GM19438 (cell line): ENCODE measurements around the gene ACOT7.
"Not testable (repeated sequence)": the region's sequence is repeated elsewhere in the genome, so short reads cannot be mapped to it uniquely, and the experiment has no call there.

Experiments
- ATAC-seq: cut with Tn5 transposase; IDR thresholded peaks from one replicate; pipeline ENCODE4 v1.9.1; 2021; ENCODE audit warnings: low read depth; ENCODE audit not compliant: unreplicated experiment

The ACOT7 gene

DNA sequence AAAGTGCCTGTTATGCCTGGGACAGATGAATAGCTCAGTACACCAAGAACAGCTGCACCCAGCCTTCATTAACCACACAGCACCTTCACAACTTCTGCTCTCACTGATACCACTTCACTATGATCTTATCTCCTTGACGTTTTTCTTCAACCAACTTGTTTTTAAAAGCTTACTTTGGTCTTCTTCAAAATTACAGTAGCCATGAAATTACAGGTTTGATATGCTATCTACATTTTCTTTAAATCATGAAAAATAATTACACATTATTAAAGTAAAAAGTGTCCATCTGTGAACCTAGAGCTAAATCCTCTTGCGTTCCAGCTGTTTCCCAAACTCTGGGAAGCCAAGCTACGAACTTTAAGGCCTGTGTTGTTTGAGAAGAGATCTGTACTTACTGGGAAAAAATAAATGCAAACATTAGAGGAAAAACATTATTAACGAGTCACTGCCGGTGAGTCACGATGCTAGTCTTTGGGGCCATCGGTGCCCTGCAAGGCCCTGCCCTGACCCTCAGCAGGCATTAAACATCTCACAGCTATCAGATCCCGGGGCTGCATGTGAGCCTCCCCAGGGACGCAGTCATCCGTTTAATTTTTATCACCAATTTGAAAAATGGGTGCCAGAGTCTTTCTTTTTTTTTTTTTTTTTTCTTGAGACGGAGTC lies 76.3 kb downstream of the ACOT7 start:
- ATAC-seq, result no peak

DNA sequence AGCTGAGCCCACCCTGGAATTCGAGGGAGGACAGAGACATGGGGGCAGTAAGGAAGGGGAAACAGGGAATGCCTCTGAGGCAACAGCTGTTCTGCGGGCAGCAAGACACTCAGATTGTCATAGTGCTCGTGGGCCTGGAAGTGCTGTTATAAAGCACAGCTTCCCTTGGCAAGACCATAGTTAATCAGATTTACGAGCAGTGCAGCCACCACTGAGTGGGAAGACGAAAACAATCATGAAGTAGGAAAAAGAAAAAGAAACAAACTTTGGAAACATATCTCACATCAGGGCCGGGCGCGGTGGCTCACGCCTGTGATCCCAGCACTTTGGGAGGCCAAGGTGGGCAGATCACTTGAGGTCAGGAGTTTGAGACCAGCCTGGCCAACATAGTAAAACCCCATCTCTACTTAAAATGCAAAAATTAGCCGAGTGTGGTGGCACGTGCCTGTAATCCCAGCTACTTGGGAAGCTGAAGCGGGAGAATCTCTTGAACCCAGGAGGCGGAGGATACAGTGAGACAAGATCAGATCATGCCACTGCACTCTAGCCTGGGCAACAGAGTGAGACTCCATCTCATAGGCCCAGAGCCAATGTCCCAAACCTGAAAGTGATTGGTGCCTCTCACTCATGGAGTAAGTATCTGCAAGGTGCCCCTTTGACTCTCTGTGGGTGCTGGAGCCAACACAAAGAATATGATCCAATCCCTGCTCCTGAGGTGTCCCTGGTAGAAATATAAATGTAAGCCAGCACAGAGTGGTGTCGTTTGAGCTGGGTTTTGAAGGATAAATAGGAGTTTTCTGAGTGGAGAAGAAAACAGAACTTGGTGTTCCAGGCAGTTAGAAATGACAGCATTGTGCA lies 77.1 kb downstream of the ACOT7 start:
- no peak for ATAC-seq

DNA sequence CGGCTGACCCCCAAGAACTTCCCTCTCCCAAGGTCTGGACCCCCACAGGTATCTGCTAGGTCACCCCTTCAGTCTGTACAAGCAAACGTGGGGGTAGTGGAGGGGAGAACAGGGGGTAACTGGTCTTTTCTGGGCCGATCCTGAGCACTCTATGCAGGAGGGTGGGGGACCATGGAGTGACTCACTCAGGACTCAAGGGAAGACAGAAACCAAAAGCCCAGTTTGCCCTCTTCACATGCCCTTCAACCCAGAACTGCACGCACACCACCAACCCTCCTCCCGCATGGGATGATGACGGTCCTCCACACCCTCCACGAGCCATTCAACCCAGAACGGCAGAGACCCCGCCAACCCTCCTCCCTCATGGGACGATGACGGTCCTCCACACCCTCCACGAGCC lies 79.1 kb downstream of the ACOT7 start:
- ATAC-seq, result no peak

DNA sequence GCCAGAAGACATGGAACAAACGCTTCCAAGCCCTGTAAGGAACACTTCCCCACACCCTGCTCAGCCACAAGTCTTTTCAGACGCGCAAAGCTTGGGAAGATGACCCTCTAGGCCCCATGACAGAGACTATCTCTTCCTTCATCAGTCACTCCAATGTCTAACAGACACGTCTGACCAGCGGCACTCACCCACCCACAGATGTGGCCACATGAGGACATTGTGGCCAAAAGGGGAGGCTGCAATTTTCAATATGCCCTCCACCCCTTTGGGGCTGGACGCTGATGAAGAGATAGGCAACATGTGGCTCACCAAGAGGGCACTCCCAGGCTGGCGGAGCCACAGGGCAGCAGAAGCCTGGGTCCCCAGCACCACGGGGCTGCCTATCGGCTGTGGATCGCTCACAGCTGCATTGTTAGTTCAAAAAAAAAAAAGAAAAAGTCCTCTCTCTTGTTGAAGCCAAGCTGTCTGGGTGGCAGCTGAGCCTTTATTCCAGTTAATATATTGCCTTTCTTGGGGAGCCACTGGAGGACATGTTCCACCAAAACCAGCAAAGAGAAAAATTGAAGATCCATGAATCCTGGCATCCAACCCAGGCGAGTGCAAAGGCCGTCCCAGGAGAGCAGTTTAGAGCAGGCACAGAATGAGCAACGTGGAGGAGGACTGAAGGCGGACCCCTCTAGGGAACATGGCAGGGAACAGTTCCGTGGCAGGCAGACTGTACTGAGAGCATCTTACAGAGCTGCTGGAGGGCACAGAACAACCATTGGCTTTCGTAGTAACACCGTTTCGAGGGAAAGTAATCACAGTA lies 80.0 kb downstream of the ACOT7 start:
- ATAC-seq, result no peak

DNA sequence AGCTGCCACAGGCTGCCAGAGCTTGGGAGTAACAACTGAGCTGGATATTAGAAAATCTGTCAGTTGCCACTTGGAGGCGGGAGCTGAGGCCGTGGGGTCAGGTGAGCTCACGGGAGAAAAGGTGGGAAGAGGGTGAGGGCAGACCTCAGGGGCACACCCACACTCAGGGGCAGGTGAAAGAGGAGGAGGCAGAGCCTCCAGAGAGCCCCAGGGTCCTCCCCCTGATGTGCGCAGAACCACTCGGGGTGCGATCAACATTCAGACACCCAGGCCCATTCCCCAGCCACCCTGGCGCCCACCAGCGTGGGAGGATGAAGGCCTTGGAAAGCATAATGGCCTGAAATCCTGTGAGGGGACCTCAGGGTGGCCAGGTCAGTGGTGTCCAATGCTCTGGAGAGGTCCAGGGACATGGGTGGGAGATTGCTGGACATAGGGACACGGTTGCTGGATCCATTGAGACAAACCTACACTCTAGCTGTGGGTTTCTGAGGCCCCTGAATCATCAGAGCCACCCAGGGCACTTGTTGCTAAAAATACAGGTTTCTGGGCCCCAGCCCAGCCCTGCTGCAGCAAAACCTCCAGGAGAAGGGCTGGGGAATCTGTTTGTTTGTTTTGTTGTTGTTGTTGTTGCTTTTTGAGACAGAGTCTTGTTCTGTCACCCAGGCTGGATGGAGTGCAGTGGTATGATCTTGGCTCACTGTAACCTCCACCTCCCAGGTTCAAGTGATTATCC lies 83.3 kb downstream of the ACOT7 start:
- no peak for ATAC-seq

DNA sequence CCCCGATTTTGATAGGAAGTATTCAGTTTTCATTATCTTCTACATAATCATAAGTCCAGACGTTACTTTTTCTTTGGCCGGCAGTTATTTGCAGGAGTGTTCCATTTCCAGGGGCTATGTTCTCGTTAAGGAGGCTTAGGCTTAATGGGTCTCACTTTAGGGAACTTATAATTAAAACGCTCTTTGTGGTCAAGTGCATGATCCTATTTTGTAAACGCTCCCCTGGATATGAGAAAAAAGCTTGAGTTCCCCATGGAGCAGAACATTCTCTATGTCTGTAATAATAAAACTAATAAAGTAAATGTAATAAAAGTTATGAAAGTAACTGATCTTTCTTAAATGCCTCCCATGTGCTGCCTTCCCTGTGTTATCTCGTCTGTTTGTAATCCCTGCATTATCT lies 84.0 kb downstream of the ACOT7 start:
- ATAC-seq, result no peak

DNA sequence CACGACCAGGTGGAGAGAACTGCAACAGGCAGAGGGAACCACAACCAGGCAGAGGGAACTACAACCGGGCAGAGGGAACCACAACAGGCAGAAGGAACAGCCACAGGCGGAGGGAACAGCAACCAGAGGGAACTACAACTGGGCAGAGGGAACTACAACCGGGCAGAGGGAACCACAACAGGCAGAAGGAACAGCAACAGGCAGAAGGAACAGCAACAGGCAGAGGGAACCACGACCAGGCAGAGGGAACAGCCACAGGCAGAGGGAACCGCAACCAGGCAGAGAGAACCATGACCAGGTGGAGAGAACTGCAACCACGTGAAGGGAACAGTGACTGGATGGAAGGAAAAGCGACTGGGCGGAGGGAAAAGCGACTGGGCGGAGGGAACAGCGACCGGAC lies 85.1 kb downstream of the ACOT7 start:
- no peak for ATAC-seq

DNA sequence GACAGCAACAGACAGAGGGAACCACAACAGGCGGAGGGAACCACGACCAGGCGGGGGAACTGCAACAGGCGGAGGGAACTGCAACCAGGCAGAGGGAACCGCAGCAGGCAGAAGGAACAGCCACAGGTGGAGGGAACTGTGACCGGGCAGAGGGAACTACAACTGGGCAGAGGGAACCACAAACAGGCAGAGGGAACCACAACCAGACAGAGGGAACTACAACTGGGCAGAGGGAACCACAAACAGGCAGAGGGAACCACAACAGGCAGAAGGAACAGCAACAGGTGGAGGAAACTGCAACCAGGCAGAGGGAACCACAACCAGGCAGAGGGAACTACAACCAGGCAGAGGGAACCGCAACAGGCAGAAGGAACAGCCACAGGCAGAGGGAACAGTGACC lies 85.9 kb downstream of the ACOT7 start:
- not testable (repeated sequence) for ATAC-seq

DNA sequence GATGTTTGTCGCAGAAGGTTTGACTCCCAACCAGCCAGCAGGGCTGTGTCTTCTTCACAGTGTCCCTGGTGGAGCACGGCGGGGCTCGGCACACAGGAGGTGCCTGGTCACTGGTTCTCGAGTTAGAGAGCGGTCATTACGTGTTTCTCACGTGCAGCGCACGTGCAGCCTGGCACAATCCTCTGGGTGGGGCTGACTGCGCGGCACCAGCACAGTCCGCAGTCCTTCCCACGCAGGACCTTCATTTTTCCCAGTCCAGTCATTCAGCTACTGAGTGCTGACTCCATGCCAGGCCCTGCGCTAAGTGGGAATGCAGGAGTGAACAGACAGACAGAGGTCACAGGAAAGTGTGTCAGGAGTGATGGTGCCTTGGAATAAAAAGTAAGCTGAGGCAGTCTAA lies 86.5 kb downstream of the ACOT7 start:
- ATAC-seq, result no peak

DNA sequence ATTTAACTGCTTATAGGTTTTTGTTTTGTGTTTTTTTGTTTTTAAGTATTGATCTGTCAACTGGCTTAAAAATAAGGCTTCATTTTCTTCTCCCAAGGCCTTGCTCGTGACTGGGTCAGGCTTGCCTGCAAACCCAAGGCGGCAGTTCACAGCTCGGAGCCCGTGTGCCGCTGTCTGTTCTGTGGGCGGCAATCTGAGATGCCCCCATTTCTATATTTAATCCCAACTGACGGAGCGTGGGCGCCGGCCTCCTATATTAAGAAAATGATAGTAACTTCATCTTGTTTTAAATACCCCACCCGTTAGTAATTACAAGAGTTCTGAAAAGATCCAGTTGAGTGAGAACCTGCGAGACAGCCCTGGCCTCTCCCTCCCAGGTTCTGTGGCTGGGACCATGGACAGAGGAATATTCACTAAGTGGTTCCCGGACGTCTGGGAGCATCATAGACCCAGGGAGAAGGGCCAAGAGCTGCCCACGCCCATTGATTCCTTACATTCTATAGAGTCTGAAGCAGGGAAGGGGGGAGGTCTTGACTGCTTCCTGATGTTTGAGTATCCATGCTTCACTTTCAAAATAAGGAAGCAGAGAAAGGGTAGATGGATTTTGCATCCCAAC lies 90.1 kb downstream of the ACOT7 start:
- no peak for ATAC-seq

DNA sequence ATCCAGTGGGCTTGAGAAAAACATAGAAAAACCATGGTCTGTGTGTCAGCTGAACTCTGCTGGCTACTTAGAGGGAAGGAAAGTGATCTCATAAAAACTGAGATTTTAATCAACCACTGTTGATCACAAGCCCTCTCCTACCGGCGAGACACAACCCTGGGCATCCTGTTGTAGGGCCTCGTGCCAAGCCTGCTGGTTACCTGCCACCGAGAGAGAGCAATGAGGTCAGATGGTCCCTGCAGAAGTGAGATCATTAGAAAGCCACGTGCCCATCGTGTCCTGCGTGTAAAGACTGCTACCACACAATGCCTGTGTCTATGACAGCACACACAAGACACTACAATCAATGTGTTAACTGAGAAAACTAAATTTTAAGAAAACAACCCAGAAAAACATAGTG lies 91.0 kb downstream of the ACOT7 start:
- ATAC-seq, result no peak

DNA sequence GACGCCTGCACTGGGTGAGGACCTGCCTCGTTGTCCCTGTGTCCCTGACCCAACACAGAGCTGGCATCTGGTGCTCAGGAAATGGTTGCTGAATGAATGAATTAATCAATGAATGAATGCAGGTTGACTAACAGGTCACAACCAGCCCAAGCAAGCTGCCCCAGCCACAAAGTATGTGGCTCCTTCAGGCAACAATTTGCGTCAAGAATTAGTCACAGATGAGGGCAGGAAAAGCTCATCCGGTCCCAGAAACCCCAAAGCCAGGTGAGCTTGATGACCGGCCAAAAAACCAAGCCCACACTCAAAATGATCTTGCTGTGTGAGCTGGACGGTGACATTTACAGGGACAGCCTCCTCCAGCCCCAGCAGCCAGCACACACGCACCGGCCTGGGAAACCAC lies 92.0 kb downstream of the ACOT7 start:
- ATAC-seq, result no peak

DNA sequence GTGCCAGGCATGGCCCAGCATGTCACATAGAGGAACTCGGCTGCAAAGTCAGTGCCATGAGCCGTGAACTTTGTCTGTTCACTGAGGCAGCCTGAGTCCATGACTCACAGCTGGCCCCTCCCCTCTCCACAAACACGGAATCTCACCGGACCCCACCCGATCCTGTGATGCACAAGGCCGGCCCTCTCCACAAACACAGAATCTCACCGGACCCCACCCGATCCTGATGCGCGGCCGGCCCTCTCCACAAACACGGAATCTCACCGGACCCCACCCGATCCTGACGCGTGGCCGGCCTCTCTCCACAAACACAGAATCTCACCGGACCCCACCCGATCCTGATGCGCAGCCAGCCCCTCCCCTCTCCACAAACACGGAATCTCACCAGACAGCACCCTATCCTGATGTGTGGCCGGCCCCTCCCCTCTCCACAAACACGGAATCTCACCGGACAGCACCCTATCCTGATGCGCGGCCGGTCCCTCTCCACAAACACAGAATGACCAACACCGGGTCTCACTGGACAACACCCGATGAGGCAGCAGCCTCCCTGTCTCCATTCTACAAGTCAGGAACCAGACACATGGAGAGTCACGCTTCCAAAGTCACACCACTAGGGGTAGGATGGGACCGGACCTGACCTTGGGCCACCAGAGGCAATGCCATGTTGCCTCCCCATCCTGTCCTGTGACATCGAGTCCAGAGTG lies 93.1 kb downstream of the ACOT7 start:
- no peak for ATAC-seq

DNA sequence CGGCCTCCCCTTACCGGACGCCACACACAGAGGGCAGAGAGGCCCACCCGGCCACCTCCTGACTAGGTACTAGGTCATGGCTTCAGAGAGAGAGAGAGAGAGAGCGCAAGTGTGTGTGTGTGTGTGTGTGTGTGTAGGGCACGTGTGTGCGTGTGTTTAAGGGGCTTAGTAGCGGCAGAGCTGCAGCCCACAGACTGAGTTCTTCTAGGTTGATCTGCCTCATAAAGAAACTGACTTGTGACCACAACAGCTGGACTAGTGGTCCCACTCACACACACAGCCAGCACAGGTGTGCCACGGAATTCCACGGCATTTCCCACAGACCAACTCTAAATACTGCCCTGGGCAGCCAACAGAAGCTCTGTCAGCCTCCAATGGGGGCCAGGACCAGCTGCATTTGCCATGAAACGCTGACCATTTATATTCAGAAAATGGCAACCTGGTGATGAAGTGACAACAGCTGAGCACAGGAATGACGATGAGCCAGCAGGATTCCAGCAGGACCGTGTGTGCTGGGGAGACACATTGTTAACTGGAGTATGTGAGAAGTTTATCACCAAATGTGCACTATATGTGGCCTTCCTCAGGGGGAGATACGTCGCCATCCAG lies 93.9 kb downstream of the ACOT7 start:
- no peak for ATAC-seq

DNA sequence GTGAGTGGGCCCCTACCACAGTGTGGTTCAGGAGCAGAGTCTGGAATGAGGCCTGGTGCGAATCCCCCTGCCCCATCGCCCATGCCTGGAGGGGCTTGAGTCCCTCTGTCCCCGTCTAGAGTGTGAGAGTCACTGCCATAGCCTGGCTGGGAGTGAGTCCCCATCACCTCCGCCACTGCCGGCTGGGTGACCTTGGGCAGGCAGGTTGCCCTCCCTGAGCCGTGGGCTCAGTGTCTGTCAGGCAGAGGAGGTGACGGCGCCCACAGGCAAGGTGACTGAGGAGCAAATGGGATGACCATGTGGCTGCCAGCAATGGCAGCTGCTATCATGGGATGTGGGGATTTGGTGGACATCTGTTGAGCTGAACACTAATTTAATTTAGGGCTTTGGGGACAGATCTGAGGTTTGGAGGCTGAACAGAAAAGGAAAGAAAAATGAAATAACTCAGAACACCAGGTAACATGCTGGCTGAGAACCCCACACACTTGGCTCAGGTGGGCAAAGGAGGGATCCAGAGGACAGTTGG lies 94.6 kb downstream of the ACOT7 start:
- no peak for ATAC-seq

DNA sequence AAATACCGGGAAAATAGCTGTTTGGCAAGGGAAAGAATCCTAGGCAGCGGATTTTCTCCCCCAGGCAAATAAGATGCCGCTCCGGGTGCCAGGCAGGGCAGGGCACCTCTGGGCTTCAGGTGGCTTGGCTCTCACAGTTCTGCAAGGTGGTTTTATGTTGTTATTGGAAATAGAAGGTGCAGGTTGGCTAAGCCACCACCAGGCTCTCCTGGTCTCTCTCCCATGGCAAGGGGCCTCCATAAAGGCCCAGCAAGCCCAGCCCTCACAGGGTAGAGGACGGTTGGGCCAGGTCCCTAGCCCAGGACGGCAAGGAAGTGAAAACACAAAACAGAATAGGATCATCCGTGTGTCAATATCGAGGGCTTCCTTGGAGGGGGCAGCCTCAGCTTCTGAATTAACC lies 95.0 kb downstream of the ACOT7 start:
- no peak for ATAC-seq

DNA sequence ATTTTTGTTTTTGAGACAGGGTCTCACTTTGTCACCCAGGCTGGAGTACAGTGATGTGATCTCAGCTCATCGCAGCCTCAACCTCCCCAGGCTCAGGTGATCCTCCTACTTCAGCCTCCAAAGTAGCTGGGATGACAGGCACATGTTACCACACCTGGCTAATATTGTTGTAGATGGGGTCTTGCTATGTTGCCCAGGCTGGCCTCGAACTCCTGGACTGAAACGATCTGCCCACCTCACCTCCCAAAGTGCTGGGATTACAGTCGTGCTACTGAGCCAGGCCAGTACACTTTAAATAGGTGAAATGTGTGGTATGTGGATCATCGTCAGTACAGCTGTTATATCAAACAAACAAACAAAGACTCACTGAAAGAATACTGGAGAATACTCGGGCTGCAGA lies 97.7 kb downstream of the ACOT7 start:
- no peak for ATAC-seq

DNA sequence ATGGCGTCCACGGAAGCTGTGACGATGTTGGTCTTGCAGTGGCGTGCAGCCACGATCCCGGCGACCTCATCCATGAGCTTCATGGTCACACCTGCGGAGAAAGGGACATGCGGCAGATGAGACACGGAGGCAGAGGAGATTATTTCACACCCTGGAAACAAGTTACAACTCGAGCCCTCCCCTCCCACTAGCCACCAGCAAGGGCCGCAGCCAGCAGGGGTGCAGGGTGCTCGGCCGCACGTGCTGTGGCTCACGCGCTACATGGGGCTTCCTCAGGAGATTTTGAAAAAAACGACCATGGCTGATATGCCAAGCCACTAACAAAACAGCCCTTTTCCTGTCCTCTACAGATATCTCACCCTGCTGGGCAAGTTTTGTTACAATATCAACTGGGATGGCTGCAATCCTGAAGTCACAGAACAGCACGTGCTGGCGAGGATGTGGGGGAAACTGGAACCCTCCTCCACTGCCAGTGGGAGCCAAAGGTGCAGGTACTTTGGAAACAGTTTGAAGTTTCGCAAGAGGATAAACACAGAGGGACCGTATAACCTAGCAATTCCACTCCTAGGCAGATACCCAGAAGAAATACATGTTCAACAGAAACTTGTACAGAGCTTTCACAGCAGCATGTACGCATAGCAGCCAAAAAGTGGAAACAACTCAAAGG lies 98.5 kb downstream of the ACOT7 start:
- no peak for ATAC-seq
